BLaER1 (cell line): ENCODE data around the gene HOXB6.

Experiments
- H3K27ac ChIP-seq: shearing (Covaris generic); formaldehyde crosslinking; 2 replicates; pipeline ENCODE4 v1.8.1; 2022
- H3K27me3 ChIP-seq: shearing (Covaris generic); formaldehyde crosslinking; 2 replicates; pipeline ENCODE4 v1.8.1; 2022
- H3K36me3 ChIP-seq: shearing (Covaris generic); formaldehyde crosslinking; 2 replicates; pipeline ENCODE4 v1.8.1; 2022
- H3K4me1 ChIP-seq: shearing (Covaris generic); formaldehyde crosslinking; 2 replicates; pipeline ENCODE4 v1.8.1; 2022
- H3K4me2 ChIP-seq: shearing (Covaris generic); formaldehyde crosslinking; 2 replicates; pipeline ENCODE4 v1.8.1; 2022
- H3K4me3 ChIP-seq: shearing (Covaris generic); formaldehyde crosslinking; 2 replicates; pipeline ENCODE4 v1.8.1; 2022
- H3K9ac ChIP-seq: shearing (Covaris generic); formaldehyde crosslinking; 2 replicates; pipeline ENCODE4 v1.8.1; 2022
- H3K9me3 ChIP-seq: shearing (Covaris generic); formaldehyde crosslinking; 2 replicates; pipeline ENCODE4 v1.8.1; 2022
- H4K20me1 ChIP-seq: shearing (Covaris generic); formaldehyde crosslinking; 2 replicates; pipeline ENCODE4 v1.8.1; 2022
- Cebpa-rat ChIP-seq: shearing (Covaris generic); IDR thresholded peaks from 2 replicates; pipeline ENCODE4 v1.8.1; 2022

Gene HOXB6

DNA sequence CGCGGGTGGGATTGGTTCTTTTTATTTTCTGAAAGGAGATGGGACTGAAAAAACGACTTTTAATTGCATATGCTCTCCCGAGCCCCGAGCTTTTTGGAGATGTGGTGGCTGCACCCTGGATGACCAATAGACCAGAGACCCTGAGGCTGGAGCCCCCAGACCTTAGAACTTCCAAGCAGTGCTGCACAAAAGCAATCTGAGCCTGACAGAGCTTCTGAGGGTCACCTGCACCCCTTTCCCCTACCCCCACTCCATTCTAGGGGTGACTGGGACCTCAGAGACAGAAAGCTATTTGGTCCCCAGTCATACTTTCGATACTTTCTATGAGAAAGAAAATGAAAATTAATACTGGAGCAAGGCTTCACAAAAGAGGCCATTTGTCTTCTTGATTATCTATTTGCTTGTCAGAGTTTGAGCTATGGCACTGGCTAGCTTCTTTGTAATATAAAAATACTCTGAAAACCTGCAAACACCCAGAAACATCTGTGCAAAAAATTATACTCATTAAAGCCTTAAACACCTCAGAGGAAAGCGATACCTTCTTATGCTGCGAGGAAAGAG lies 30.2 kb downstream of the HOXB6 start:
- Histone ChIP-seq H3K4me2 (no peak overlapping the region), H3K4me1 (no peaks in the 10 kb centered on the region), H4K20me1 (peaks cover 91% of the 10 kb centered on the region), H3K27ac (no peak overlapping the region), H3K27me3 (peaks cover 100% of the 10 kb centered on the region), H3K4me3 (no peak overlapping the region), H3K9me3 (no peaks in the 10 kb centered on the region), H3K36me3 (no peaks in the 10 kb centered on the region), H3K9ac (no peak overlapping the region)
- TF ChIP-seq Cebpa-rat = no peak

DNA sequence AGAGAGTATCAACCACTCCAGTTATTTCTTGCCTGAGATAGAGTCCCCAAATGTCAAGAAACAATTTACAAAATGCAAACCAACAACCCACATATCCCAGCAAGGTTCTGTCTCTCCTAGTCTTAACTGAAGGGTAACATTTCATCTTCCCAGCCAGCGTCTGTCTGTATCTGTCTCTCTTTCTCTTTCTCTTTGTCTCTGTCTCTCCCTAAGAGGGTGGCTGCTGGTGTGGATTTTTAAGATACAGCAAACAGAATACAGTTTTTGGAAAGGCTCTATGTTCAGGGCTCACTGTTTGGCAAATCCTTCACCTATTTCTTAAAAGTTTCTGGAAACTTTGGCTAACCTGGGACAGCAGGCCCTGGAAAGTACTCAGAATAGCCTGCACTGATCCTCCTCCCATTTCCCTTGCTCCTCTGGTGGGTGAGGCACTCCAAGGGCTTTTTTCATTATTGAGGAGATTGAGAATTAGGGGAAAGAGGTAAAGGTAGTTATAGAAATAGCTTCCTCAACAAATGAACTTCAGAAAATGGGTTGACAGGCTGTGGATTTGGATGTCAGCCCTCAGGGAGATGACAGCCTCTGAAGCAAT lies 32.9 kb downstream of the HOXB6 start:
- H3K9me3 ChIP-seq = no peaks in the 10 kb centered on the region
- no peak overlapping the region for H3K4me2 ChIP-seq
- peaks cover 100% of the 10 kb centered on the region for H3K27me3 ChIP-seq
- H4K20me1 ChIP-seq = peaks cover 96% of the 10 kb centered on the region
- no peaks in the 10 kb centered on the region for H3K36me3 ChIP-seq
- H3K4me1 ChIP-seq = no peaks in the 10 kb centered on the region
- no peak for TF ChIP-seq Cebpa-rat
- no peak overlapping the region for H3K9ac ChIP-seq
- no peak overlapping the region for H3K27ac ChIP-seq
- H3K4me3 ChIP-seq = no peak overlapping the region

DNA sequence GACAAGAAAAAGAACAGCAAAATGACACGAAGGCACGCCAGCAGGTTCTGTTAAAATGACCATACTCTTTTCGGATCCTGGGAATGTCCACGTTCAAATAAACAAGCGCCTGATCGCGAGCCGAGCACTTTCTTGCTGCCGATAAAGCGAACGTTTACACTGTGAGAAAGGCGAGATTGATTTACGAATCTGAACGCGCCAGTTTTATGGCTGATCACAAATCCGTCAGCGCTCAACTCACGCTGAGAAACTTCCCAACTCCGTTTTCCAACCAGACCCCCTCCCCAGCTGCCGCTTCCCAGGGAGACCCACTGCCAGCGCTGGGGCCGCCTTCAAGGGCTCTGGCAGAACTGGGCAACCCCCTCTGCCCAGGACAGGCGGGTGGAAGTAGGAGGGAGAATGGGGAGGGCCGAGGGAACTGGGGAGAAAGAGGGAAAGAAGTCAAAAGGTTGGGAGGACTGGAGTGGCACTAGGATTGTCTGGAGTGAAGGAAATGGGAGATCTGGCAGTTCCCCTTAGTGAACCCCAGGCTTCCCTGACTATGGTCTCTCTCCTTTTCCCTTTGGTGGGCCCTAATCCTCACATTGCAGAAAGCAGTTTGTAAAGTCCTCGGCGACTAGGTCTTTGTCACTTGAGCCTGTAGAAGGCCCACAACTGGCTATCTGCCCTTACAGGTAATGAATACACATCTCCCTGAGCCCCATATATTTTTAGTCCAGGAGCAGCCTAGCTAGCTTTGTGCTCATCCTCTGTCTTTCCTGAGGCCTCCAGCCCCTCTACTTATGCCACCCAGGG lies 33.6 kb downstream of the HOXB6 start:
- Histone ChIP-seq H3K4me1 (no peaks in the 10 kb centered on the region), H4K20me1 (peaks cover 98% of the 10 kb centered on the region), H3K9me3 (no peaks in the 10 kb centered on the region), H3K36me3 (no peaks in the 10 kb centered on the region), H3K27ac (no peak overlapping the region), H3K9ac (no peak overlapping the region), H3K4me2 (no peak overlapping the region), H3K4me3 (no peak overlapping the region), H3K27me3 (peaks cover 100% of the 10 kb centered on the region)
- TF ChIP-seq Cebpa-rat = no peak

DNA sequence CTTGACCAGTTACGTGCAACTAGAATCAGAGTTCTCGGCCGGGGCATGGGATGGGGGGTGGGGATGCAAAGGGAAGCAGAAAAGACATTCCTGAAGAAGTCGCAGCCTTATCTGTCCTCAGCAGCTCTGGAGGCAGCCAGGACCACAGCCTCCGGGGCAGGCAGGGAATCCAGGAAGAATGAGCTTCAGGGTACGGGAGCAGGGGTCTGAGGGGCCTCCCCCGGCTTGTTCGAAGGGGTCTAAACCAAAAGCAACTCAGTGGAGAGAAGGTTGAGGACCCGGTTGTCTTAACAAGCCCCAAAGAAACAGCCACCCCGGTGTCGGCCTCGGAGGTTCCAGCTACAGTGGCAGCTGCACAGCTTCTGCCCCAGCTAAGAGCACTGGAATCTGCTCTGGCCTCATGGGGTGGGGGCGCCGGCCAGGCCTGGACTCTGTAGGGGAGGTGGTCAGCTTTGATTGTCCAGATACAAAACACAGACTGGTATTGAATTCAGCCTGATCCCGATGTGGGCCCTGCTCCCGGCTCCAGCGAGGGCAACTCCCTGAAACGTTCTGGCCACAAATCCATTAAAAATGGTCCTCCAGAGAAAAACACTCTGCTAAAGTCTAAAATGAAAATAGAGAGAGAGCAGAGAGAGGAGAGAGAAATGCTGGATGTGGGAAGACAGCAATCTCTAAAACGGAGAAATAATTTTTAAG lies 34.3 kb downstream of the HOXB6 start:
- Histone ChIP-seq H3K4me1 (no peaks in the 10 kb centered on the region), H3K4me3 (no peak overlapping the region), H3K4me2 (no peak overlapping the region), H3K27me3 (peaks cover 100% of the 10 kb centered on the region), H3K36me3 (no peaks in the 10 kb centered on the region), H3K27ac (no peak overlapping the region), H3K9ac (no peak overlapping the region), H3K9me3 (no peaks in the 10 kb centered on the region), H4K20me1 (peaks cover 98% of the 10 kb centered on the region)
- TF ChIP-seq Cebpa-rat = no peak

DNA sequence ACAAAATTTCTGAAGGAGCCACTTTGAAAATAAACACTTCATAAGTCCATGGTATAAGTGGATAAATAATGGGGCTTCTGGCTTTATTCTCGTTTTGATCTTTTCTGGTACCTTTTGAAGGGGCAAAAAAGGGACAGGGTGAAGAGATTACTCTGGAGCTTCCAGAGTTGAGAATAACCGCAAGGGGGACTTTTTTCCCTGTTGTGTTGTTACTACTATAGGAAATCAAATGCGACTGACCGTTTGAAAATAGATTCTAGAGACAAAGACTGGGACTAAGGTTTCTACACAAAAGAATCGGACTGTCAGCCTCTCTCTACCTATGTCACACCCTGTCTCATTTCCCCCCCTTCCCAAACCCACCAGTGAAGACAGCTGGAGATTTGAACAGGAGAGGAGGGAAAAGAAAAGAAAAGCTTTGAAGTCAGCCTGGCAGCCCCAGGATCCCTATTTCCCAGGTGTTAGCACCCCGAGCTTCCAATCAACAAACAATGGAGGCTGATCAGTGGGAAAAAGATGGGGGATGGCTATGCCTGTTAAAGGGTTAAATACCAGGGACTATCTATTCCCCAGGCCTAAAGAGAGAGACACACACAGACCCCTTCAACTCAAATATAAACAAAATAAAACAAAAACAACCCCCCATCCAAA lies 35.0 kb downstream of the HOXB6 start:
- Histone ChIP-seq H3K4me1 (no peaks in the 10 kb centered on the region), H3K36me3 (no peaks in the 10 kb centered on the region), H3K9ac (no peak overlapping the region), H3K4me3 (no peak overlapping the region), H3K27me3 (peaks cover 100% of the 10 kb centered on the region), H4K20me1 (peaks cover 98% of the 10 kb centered on the region), H3K27ac (no peak overlapping the region), H3K9me3 (no peaks in the 10 kb centered on the region), H3K4me2 (no peak overlapping the region)
- TF ChIP-seq Cebpa-rat = no peak

DNA sequence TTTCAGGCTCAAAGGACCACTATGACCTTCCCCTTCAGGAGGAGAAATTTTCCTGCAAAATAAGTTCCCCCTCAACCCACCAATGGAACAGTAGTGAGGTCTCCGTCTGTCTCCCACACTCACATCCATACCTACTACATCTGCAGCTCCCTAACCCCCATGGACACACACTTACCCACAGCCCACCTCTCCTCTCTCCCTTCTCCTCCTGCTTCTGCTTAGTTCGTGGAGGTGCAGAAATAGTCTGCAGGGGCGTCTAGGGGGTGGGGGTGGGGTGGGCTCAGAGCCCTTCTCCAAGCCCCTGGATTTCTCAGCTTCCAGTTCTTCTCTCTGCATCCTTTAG lies 35.6 kb downstream of the HOXB6 start:
- Histone ChIP-seq H3K27me3 (peaks cover 99% of the 10 kb centered on the region), H3K27ac (no peak overlapping the region)

DNA sequence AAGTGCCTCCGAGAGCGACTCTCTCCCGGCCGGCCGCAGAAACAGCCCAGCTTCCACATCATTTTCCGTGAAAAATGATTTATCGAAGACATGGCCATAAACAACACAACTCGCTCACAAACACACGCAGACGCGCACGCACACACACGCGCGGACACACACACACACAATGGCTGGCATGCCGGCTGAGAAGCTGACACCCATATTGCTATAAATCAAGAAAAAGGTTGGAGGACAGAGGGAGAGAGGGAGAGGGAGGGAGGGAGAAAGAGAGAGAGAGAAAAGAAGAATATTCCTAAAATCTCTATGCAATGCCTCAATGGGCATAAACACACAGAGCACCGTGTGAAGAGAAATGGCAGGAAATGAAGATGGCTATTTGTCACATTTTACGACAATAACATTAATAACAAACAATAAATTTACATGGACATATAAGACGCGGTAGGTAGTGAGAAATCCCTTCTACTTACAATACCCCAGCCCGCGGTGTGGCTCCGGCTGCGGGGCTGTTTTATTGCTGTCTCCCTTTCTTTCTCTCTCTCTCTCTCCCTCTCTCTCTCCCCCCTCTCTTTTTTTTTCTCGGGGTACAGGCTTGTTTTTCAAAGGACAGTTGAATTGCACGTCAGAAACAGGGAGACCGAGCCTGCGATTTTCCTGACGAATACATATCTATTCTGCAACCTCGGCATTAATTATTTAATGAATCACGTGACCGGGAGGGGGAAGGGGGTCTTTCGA lies 36.1 kb downstream of the HOXB6 start:
- H3K27me3 ChIP-seq = peaks cover 99% of the 10 kb centered on the region
- no peaks in the 10 kb centered on the region for H3K36me3 ChIP-seq
- H3K9ac ChIP-seq = no peak overlapping the region
- peaks cover 91% of the 10 kb centered on the region for H4K20me1 ChIP-seq
- no peaks in the 10 kb centered on the region for H3K4me1 ChIP-seq
- H3K9me3 ChIP-seq = no peaks in the 10 kb centered on the region
- no peak overlapping the region for H3K4me3 ChIP-seq
- TF ChIP-seq Cebpa-rat = no peak
- no peak overlapping the region for H3K4me2 ChIP-seq
- no peak overlapping the region for H3K27ac ChIP-seq

More for the DNA sequence above, 35.6 kb downstream of the HOXB6 start:
- no peak overlapping the region for H3K4me3 ChIP-seq
- no peaks in the 10 kb centered on the region for H3K9me3 ChIP-seq
- peaks cover 96% of the 10 kb centered on the region for H4K20me1 ChIP-seq
- no peak for TF ChIP-seq Cebpa-rat
- H3K4me1 ChIP-seq = no peaks in the 10 kb centered on the region
- H3K4me2 ChIP-seq = no peak overlapping the region
- no peak overlapping the region for H3K9ac ChIP-seq
- no peaks in the 10 kb centered on the region for H3K36me3 ChIP-seq

DNA sequence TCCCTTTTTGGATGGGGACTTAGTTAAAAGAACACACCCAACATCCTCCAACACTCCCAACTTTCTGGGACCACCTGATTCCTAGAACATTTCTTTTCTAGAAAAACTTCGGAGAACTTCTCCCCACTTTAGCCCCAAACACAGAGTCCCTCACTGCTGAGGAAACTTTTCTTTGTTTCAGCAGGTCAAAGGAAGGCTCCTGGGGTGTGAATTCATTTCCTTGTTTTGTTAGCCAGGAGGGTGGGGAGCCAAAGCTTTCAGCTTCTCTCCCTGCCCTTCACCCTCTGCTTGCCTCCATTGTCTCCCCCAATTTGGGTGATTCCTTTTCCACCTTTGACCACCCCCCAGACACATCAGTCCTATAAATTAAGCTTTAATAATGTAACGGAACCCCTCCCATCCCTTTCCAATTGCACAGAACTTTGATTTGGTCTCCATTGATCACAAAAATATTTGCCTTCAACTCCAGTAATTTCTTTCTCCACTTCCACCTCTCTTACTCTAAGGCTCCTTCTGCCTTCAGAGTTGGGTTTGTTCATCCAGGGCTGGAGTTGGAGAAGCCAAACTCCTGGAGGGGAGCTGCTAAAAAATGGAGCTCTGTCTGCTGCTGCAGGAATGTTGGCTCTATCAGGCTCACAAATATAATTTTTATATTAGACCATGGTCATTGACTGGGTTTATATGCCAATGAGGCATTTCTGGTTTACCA lies 37.0 kb downstream of the HOXB6 start:
- no peak overlapping the region for H3K9ac ChIP-seq
- peaks cover 99% of the 10 kb centered on the region for H3K27me3 ChIP-seq
- no peaks in the 10 kb centered on the region for H3K4me1 ChIP-seq
- H3K36me3 ChIP-seq = no peaks in the 10 kb centered on the region
- H3K4me3 ChIP-seq = no peak overlapping the region
- H3K27ac ChIP-seq = no peak overlapping the region
- TF ChIP-seq Cebpa-rat = no peak
- H3K9me3 ChIP-seq = no peaks in the 10 kb centered on the region
- no peak overlapping the region for H3K4me2 ChIP-seq
- H4K20me1 ChIP-seq = peaks cover 91% of the 10 kb centered on the region

DNA sequence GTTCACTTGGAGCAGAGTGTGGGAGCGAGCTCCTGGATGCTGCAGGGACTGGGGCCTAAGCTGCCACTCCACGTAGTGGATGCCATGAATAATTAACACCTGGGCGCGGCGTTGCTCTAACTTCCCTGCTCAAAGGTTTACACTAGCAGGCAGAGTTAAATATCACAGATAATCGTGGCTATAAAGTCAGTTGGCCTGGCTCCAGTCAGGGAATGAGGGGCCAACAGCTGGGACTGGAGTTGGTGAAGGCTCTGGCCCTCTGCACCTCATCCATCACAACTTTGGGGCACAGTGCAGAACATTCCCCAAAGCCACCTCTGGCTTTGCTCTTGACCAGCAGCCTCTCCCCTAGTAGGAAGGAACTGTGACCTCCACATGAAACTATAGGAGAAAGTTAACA lies 37.6 kb downstream of the HOXB6 start:
- H3K4me1 ChIP-seq = no peaks in the 10 kb centered on the region
- no peaks in the 10 kb centered on the region for H3K36me3 ChIP-seq

More for the DNA sequence above, 37.6 kb downstream of the HOXB6 start:
- no peaks in the 10 kb centered on the region for H3K9me3 ChIP-seq
- H3K9ac ChIP-seq = no peak overlapping the region
- H3K27me3 ChIP-seq = peaks cover 99% of the 10 kb centered on the region
- no peak overlapping the region for H3K4me3 ChIP-seq
- TF ChIP-seq Cebpa-rat = no peak
- peaks cover 88% of the 10 kb centered on the region for H4K20me1 ChIP-seq
- no peak overlapping the region for H3K4me2 ChIP-seq
- no peak overlapping the region for H3K27ac ChIP-seq
